GM20000 (cell line): Measurements from ENCODE around the gene HNRNPA1.

Experiments used
- DNase-seq: peaks from one replicate; pipeline ENCODE4 v3.0.0; 2012; ENCODE audit warnings: low spot score
- TF ChIP-seq, protein P1 (sequence below): IDR thresholded peaks from 2 replicates; pipeline ENCODE4 v1.5.1; 2012; ENCODE audit warnings: mild to moderate bottlenecking, control low read depth; ENCODE audit errors: extremely low read depth, missing control alignments

Gene HNRNPA1

GRCh38 chr12:54261815-54262402, 18.6 kb upstream of the HNRNPA1 start:
- no peak for DNase-seq
- TF ChIP-seq, protein P1, sequence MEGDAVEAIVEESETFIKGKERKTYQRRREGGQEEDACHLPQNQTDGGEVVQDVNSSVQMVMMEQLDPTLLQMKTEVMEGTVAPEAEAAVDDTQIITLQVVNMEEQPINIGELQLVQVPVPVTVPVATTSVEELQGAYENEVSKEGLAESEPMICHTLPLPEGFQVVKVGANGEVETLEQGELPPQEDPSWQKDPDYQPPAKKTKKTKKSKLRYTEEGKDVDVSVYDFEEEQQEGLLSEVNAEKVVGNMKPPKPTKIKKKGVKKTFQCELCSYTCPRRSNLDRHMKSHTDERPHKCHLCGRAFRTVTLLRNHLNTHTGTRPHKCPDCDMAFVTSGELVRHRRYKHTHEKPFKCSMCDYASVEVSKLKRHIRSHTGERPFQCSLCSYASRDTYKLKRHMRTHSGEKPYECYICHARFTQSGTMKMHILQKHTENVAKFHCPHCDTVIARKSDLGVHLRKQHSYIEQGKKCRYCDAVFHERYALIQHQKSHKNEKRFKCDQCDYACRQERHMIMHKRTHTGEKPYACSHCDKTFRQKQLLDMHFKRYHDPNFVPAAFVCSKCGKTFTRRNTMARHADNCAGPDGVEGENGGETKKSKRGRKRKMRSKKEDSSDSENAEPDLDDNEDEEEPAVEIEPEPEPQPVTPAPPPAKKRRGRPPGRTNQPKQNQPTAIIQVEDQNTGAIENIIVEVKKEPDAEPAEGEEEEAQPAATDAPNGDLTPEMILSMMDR, result no peak

DNA sequence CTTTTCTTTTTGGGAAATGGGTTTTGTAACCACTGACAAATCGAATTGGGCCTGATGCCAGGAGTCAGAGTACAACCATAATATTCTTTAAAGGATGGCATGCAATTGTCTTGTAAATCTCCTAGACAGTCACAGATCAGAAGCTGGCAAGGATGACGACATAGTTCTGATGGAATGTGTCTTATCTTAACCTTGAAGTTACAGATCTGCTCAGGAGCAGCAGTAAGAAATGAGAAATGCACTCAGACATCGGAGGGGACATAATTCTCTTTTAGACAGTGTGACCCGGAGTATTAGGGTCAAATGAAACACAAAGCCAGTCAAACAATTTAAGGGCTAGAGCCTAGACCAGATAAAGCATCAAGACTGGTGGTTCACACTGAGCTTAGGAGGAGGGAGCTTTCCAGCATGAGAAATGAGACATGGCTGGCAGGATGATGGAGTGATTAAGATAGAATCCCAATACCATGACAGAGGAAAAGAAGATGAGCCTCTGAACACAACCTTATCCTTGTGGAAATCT, 18.1 kb upstream of the HNRNPA1 start:
- DNase-seq, result no peak
- TF ChIP-seq, protein P1, result no peak

GRCh38 chr12:54265364-54265812, 15.1 kb upstream of the HNRNPA1 start:
- no peak for DNase-seq
- TF ChIP-seq, protein P1, result no peak

GRCh38 chr12:54266852-54267251, 13.7 kb upstream of the HNRNPA1 start:
- no peak for DNase-seq
- TF ChIP-seq, protein P1, result no peak

DNA sequence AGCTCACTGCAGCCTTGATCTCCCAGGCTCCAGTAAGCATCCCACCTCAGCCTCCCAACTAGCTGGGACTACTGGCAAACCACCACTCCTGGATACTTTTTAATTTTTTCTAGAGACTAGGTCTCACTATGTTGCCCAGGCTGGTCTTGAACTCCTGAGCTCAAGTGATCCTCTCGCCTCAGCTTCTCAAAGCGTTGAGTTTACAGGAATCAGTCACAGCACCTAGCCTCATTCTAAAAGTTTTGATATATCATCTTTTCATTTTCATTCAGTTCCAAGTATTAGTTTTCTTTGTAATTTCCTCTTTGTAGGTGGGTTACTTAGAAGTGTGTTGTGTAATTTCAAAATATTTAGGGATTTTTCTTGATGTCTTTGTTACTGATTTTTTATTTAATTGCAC, 10.2 kb upstream of the HNRNPA1 start:
- TF ChIP-seq, protein P1, result no peak
- no peak for DNase-seq

DNA sequence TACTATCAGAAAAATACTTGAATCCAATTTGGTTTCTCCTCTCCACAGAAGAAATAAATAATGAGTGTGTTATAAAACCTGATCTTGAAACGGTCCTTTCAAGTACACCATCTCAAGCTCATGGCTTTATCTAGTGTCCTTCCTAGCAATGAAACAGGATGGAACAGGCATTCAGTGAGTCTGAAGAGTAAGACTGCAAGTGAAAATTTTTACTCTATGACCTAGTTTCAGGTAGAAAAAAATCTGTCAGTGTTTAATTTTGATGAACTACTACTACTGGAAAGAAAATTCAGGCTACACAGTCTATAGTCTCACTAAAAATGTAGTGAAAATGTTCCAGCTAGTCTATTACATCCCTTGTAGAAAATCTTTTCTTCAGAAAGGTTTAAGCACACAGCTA, 8.3 kb upstream of the HNRNPA1 start:
- TF ChIP-seq, protein P1, result no peak
- DNase-seq, result no peak

DNA sequence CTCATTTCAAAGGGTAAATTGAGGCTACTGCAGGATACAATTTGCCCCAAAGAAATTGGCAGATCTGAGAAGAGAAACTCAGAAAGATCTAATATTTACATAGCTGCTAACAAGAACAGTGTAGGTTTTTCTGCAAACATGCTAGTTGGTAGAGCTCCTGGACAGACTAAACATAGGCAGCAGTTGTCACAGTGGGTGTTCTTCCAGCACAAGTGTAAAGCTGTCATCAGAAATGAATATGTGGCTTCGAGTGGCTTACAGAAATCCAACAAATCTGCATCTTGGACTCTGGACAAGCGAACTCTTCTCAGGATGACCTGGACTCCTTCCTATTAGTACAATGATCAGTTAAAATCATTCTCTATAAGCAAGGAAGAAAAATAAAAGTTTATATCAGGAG, 6.5 kb upstream of the HNRNPA1 start:
- TF ChIP-seq, protein P1, result no peak
- no peak for DNase-seq
